Astrocyte (in vitro differentiated cells and primary cell): ENCODE measurements around the gene SLC44A1.

ENCODE experiments used
- EZH2 ChIP-seq: IDR thresholded peaks from 2 replicates; pipeline ENCODE4 v1.6.1; 2012; ENCODE audit warnings: mild to moderate bottlenecking, low read length, inconsistent platforms; ENCODE audit not compliant: insufficient read depth
- TF ChIP-seq, protein P1 (sequence below): IDR thresholded peaks from 2 replicates; pipeline ENCODE4 v1.5.1; 2011; ENCODE audit warnings: low read depth, mild to moderate bottlenecking, inconsistent platforms, low read length, moderate library complexity; ENCODE audit not compliant: insufficient read depth

DNA sequence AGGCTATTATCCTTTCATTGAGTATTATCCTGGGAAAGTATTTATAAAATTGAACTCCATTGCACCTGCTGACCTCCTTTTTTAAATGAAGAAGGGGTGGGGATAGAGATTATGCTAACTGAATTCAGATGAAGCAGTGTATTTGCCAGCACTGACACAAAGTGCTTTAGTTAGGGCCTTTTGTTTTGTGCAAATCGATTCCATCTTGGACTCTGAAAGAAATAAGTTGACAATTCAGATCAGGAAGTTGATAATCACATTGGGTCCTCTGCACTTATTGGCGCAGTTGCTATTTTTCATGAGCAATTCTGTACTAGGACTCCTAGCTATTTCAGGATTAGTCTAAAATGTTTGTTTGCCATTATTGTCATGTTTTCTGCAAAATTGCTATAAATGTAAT lies 101.8 kb downstream of the SLC44A1 start:
- TF ChIP-seq, protein P1, sequence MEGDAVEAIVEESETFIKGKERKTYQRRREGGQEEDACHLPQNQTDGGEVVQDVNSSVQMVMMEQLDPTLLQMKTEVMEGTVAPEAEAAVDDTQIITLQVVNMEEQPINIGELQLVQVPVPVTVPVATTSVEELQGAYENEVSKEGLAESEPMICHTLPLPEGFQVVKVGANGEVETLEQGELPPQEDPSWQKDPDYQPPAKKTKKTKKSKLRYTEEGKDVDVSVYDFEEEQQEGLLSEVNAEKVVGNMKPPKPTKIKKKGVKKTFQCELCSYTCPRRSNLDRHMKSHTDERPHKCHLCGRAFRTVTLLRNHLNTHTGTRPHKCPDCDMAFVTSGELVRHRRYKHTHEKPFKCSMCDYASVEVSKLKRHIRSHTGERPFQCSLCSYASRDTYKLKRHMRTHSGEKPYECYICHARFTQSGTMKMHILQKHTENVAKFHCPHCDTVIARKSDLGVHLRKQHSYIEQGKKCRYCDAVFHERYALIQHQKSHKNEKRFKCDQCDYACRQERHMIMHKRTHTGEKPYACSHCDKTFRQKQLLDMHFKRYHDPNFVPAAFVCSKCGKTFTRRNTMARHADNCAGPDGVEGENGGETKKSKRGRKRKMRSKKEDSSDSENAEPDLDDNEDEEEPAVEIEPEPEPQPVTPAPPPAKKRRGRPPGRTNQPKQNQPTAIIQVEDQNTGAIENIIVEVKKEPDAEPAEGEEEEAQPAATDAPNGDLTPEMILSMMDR = no peak
- no peak for TF ChIP-seq EZH2
